ENCODE data around the gene LOXL3.

DNA sequence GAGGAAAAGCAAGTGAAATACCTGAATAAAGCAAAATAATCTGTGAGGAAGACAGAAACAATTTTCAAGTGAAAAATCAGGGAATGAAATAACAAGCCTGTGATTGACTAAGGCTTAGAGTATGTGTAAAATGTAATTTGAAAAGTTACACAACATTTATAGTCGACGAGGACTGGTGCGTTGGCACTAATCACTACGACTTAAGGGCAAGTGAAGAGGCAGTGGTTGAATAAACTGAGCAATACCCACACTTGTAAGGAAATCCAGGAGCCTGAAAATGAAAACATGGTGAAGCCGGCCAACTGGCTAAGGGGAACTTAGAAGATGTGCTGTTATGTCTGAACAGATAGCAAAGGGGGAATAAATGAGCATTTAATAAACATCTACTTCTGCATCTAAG lies 14.1 kb upstream of the LOXL3 start:
- no peak for TF ChIP-seq RAD21 (IDR thresholded peaks at IDR 0.05 in 1 of 2, conservative IDR thresholded peaks at IDR 0.05 in 1 of 2; ENCODE audit: low read depth in 2 of 2, low read length in 2 of 2)
- no peak for TF ChIP-seq TCF12 (IDR thresholded peaks at IDR 0.05; ENCODE audit: low read depth, low read length)
- TF ChIP-seq, protein P1, sequence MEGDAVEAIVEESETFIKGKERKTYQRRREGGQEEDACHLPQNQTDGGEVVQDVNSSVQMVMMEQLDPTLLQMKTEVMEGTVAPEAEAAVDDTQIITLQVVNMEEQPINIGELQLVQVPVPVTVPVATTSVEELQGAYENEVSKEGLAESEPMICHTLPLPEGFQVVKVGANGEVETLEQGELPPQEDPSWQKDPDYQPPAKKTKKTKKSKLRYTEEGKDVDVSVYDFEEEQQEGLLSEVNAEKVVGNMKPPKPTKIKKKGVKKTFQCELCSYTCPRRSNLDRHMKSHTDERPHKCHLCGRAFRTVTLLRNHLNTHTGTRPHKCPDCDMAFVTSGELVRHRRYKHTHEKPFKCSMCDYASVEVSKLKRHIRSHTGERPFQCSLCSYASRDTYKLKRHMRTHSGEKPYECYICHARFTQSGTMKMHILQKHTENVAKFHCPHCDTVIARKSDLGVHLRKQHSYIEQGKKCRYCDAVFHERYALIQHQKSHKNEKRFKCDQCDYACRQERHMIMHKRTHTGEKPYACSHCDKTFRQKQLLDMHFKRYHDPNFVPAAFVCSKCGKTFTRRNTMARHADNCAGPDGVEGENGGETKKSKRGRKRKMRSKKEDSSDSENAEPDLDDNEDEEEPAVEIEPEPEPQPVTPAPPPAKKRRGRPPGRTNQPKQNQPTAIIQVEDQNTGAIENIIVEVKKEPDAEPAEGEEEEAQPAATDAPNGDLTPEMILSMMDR (IDR thresholded peaks at IDR 0.05; ENCODE audit: control extremely low read depth in 1 of 3, insufficient read depth in 1 of 3, low read depth in 1 of 3, low read length in 3 of 3): no peak
- TF ChIP-seq, protein P2, sequence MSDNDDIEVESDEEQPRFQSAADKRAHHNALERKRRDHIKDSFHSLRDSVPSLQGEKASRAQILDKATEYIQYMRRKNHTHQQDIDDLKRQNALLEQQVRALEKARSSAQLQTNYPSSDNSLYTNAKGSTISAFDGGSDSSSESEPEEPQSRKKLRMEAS (IDR thresholded peaks at IDR 0.05): no peak
- TF ChIP-seq EP300 (IDR thresholded peaks at IDR 0.05; ENCODE audit: borderline replicate concordance in 1 of 2, low read depth in 2 of 2, low read length in 2 of 2): no peak
- no peak for TF ChIP-seq CREB1 (IDR thresholded peaks at IDR 0.05)
- no peak for TF ChIP-seq SP1 (IDR thresholded peaks at IDR 0.05; ENCODE audit: low read depth, low read length)
- no peak for TF ChIP-seq POLR2A (IDR thresholded peaks at IDR 0.05; ENCODE audit: control extremely low read depth in 1 of 2, low read depth in 2 of 2, low read length in 2 of 2)
